HEK293 (cell line): Measurements from ENCODE around the gene MPDU1.
A peak's percentile ranks its signal among the peaks of the same experiment; 100 is the strongest.

Experiments used
- CTCF ChIA-PET: fragments of 350-600 bp; formaldehyde crosslinking; extraction: SDS; loops from one replicate; lab custom pipeline; 2021; ENCODE audit warnings: antibody characterized with exemption; lab: Yijun Ruan, JAX
- POLR2A ChIA-PET: fragments of 300-600 bp; formaldehyde crosslinking; extraction: SDS; loops from one replicate; lab custom pipeline; 2020; ENCODE audit warnings: antibody characterized with exemption, inconsistent platforms; lab: Yijun Ruan, JAX
- H3K27ac ChIP-seq: fragments of 200-500 bp; sonication (Bioruptor generic); 2 replicates; pipeline ENCODE4 v1.5.1; 2014; ENCODE audit warnings: low read depth, low read length, control low read depth, inconsistent platforms; ENCODE audit errors: extremely low read depth
- H3K36me3 ChIP-seq, 2 experiments: fragments of 200-500 bp in 1 of 2; sonication (Bioruptor generic) in 1 of 2; 1 replicate in 1 of 2; 2 replicates in 1 of 2; pipeline ENCODE4 v1.5.1; 2014 to 2017; ENCODE audit warnings: inconsistent platforms in 2 of 2, low read length in 2 of 2; ENCODE audit not compliant: control insufficient read depth in 2 of 2, insufficient read depth in 1 of 2
- H3K4me1 ChIP-seq: fragments of 200-500 bp; sonication (Bioruptor generic); 2 replicates; pipeline ENCODE4 v1.5.1; 2014; ENCODE audit warnings: mild to moderate bottlenecking, low read length, inconsistent platforms; ENCODE audit not compliant: control insufficient read depth, insufficient read depth
- H3K4me3 ChIP-seq: 2 replicates; pipeline ENCODE4 v1.5.1; 2011; ENCODE audit warnings: low read depth, mild to moderate bottlenecking, control low read depth, low read length, moderate library complexity
- H3K9me3 ChIP-seq: fragments of 200-500 bp; sonication (Bioruptor generic); 2 replicates; pipeline ENCODE4 v1.5.1; 2014; ENCODE audit warnings: low read depth, low read length, inconsistent platforms; ENCODE audit not compliant: control insufficient read depth, insufficient read depth
- GLIS2 ChIP-seq: fragments of 450-650 bp; formaldehyde crosslinking; IDR thresholded peaks from 2 replicates; pipeline ENCODE4 v1.5.1; 2016; ENCODE audit warnings: missing biosample characterization, missing genetic modification characterization
- INSM2 ChIP-seq: fragments of 450-650 bp; formaldehyde crosslinking; IDR thresholded peaks from 2 replicates; pipeline ENCODE4 v1.5.1; 2016; ENCODE audit warnings: missing biosample characterization, missing genetic modification characterization
- KLF8 ChIP-seq: fragments of 450-650 bp; formaldehyde crosslinking; IDR thresholded peaks from 2 replicates; pipeline ENCODE4 v1.5.1; 2016; ENCODE audit warnings: missing biosample characterization, missing genetic modification characterization
- PRDM1 ChIP-seq: fragments of 450-650 bp; formaldehyde crosslinking; IDR thresholded peaks from 2 replicates; pipeline ENCODE4; 2016; ENCODE audit warnings: missing biosample characterization, missing genetic modification characterization
- ZBTB7A ChIP-seq: fragments of 450-650 bp; formaldehyde crosslinking; IDR thresholded peaks from 2 replicates; pipeline ENCODE4 v1.5.1; 2016; ENCODE audit warnings: low read depth, missing biosample characterization, missing genetic modification characterization
- ZNF138 ChIP-seq: fragments of 450-650 bp; formaldehyde crosslinking; IDR thresholded peaks from 2 replicates; pipeline ENCODE4 v1.5.1; 2016; ENCODE audit warnings: missing biosample characterization, missing genetic modification characterization, borderline replicate concordance
- ZNF239 ChIP-seq: fragments of 450-650 bp; formaldehyde crosslinking; IDR thresholded peaks from 2 replicates; pipeline ENCODE4 v1.5.1; 2016; ENCODE audit warnings: missing biosample characterization, missing genetic modification characterization
- ZNF398 ChIP-seq: fragments of 450-650 bp; formaldehyde crosslinking; IDR thresholded peaks from 2 replicates; pipeline ENCODE4 v1.5.1; 2017; ENCODE audit warnings: missing biosample characterization, missing genetic modification characterization
- ZNF529 ChIP-seq: fragments of 450-650 bp; formaldehyde crosslinking; IDR thresholded peaks from 2 replicates; pipeline ENCODE4 v1.5.1; 2017; ENCODE audit warnings: missing genetic modification characterization, missing biosample characterization; ENCODE audit not compliant: insufficient replicate concordance
- ZNF600 ChIP-seq: fragments of 450-650 bp; formaldehyde crosslinking; IDR thresholded peaks from 2 replicates; pipeline ENCODE4 v1.5.1; 2016; ENCODE audit warnings: missing biosample characterization, missing genetic modification characterization
- ZNF704 ChIP-seq: fragments of 450-650 bp; formaldehyde crosslinking; IDR thresholded peaks from 2 replicates; pipeline ENCODE4 v1.5.1; 2016; ENCODE audit warnings: missing biosample characterization, missing genetic modification characterization

MPDU1 gene

DNA sequence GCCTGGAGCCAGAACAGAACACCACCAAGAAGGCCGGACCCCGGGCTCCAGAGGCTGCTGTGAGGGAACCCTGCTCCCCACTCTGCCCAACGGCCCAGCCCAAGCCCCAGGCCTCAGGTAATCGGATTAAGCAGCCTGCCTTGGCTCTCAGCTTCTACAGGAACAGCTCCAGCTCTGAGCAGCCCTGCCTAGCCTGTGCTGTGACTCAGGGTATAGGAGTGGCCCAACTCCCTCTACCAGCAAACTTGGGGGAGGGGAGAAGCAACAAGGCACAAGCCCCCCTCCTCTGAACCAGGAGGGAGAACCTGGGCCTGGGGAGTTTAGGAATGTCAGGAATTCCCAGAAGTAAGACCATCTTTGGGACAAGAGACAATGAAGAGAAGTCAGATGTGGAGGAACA, 7.1 kb downstream of the MPDU1 start:
- H3K27ac ChIP-seq, result peak overlapping the region; percentile 8; the same call in 1 of the 2 replicates
- 0 out of 2 replicates have a peak, but pooled peaks have one; percentile 42 for TF ChIP-seq ZNF600 (tag by site-specific recombination)
- TF ChIP-seq ZNF529 (tag by site-specific recombination), result no peak
- H3K36me3 ChIP-seq, result peaks cover 47 to 96% of the 10 kb centered on the region in 2 experiments
- H3K4me1 ChIP-seq, result no peaks in the 10 kb centered on the region; the same call in 1 of the 2 replicates
- POLR2A ChIA-PET, result interaction anchor here (0.6 to 3.1 kb wide), 5 partner anchors 8 to 310 kb away, joined by 3 to 18 read pairs (median 3); partner anchors contain the start of gene CD68
- CTCF ChIA-PET, result interaction anchor here (0.9 to 1.3 kb wide), 2 partner anchors 10 to 76 kb away, joined by 4 to 8 read pairs; no protein-coding TSS in a partner anchor
- no peaks in the 10 kb centered on the region for H3K9me3 ChIP-seq
- no peak overlapping the region for H3K4me3 ChIP-seq

- Histone ChIP-seq H3K4me1 (no peaks in the 10 kb centered on the region; the same call in 1 of the 2 replicates), H3K9me3 (no peaks in the 10 kb centered on the region)
- ChIA-PET POLR2A (interaction anchor here (0.9 to 1.3 kb wide), 5 partner anchors 8 to 95 kb away, joined by 3 to 5 read pairs (median 3); partner anchors contain the start of gene MPDU1), CTCF (interaction anchor here (0.6 to 1.3 kb wide), 3 partner anchors 9 to 94 kb away, joined by 3 to 8 read pairs (median 3); no protein-coding TSS in a partner anchor)
- TF ChIP-seq ZBTB7A (no peak), GLIS2 (peak; percentile 33; the same call in 1 of the 2 replicates), ZNF398 (tag by site-specific recombination) (peak; percentile 26; the same call in 1 of the 2 replicates), PRDM1 (tag by site-specific recombination) (no peak), ZNF239 (tag by site-specific recombination) (no peak), INSM2 (tag by site-specific recombination) (no peak)
- TF ChIP-seq, all 188 proteins: peak for 2
- Histone ChIP-seq H3K27ac (peak overlapping the region; percentile 24; the same call in 1 of the 2 replicates), H3K36me3 (peaks cover 52 to 98% of the 10 kb centered on the region in 2 experiments), H3K4me3 (no peak overlapping the region)
These were observed 7.9 kb downstream of the MPDU1 start for GRCh38 chr17:7591596-7591995.

DNA sequence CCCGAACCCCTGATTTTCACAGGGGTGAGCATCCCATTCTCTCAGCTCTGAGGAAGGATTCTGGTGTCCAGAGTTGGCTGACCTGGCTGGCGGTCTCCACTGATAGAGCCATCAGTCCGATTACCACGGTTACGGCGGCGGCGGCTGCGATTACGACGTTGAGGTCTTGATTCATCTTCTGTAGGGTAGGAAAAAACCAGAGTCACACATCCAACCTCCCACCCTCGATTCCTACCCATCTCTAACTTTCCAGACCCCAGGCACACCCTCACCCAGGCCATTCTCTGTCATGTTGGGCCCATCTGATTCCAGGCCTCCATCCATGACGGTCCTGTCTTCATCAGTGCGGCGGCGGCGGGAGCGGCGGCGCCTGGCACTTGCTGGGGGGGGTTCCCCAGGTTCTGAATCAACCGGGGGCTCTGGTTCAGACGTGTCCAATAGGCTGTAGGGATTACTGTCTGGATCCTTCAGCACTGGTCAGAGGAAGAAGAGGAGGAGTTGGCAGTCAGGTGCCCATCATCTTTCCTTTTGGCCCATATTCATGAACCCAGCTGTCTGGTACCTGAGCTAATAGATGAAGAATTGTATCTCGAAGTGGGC, 8.9 kb downstream of the MPDU1 start:
- no peaks in the 10 kb centered on the region for H3K9me3 ChIP-seq
- ChIA-PET POLR2A (interaction anchor here (1.3 to 3.0 kb wide), 4 partner anchors 9 to 95 kb away, joined by 3 to 9 read pairs (median 6); partner anchors contain the start of genes FXR2, MPDU1 and TP53), CTCF (interaction anchor here (0.7 kb wide), 1 partner anchor 94 kb away, joined by 3 read pairs; no protein-coding TSS in a partner anchor)
- no peak overlapping the region for H3K27ac ChIP-seq
- no peak for TF ChIP-seq KLF8 (tag by site-specific recombination)
- no peak for TF ChIP-seq ZNF704 (tag by site-specific recombination)
- TF ChIP-seq ZNF138 (tag by site-specific recombination), result no peak
- no peaks in the 10 kb centered on the region; the same call in 1 of the 2 replicates for H3K4me1 ChIP-seq
- no peak overlapping the region for H3K4me3 ChIP-seq
- peaks cover 61 to 98% of the 10 kb centered on the region in 2 experiments for H3K36me3 ChIP-seq
